Activated T-cell treated with anti-CD3 and anti-CD28 coated beads, Interleukin-2, amount 50 U/mL, for 24 hours (primary cell): ENCODE data around the gene HDAC4.

Experiments
- DNase-seq: peaks from one replicate; pipeline ENCODE4 v3.0.0-alpha.2; 2020
- H3K27ac Mint-ChIP-seq: 2 replicates; pipeline ENCODE4 v1.8.0; 2020; ENCODE audit warnings: mild to moderate bottlenecking, mixed read lengths
- H3K27me3 Mint-ChIP-seq: 2 replicates; pipeline ENCODE4 v1.8.0; 2020; ENCODE audit warnings: mixed read lengths
- H3K36me3 Mint-ChIP-seq: 2 replicates; pipeline ENCODE4 v1.8.0; 2020; ENCODE audit warnings: low read depth, mixed read lengths
- H3K4me1 Mint-ChIP-seq: 2 replicates; pipeline ENCODE4 v1.8.0; 2020; ENCODE audit warnings: low read depth, mixed read lengths
- H3K4me3 Mint-ChIP-seq: 2 replicates; pipeline ENCODE4 v1.8.0; 2020; ENCODE audit warnings: mild to moderate bottlenecking, moderate library complexity, mixed read lengths
- H3K9me3 Mint-ChIP-seq: 2 replicates; pipeline ENCODE4 v1.8.0; 2020; ENCODE audit warnings: mixed read lengths

The HDAC4 gene

DNA sequence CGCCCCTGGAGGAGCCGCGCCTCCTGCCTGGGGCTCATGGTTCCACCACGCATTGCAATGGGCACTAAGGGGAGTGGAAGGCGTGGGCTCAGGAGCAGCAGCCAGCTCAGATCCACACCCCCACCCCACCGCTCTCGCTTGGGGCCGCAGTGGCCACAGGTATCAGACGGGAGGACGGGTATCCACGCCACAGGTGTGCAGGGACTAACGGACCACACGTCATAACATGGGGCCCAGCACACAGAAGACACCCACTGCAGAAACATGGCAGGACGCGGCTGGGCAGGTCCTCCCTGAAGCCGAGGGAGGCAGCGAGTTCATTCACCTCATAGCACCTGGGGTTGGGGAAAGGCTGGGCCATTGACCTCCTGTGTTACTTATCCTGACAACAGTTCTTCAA is 13.0 kb downstream of the HDAC4 start:
- H3K9me3 Mint-ChIP-seq = no peaks in the 10 kb centered on the region
- H3K4me1 Mint-ChIP-seq = peaks cover 13% of the 10 kb centered on the region
- no peak overlapping the region for H3K4me3 Mint-ChIP-seq
- H3K27me3 Mint-ChIP-seq = no peaks in the 10 kb centered on the region
- no peak for DNase-seq
- H3K27ac Mint-ChIP-seq = no peak overlapping the region
- peaks cover 36% of the 10 kb centered on the region for H3K36me3 Mint-ChIP-seq

DNA sequence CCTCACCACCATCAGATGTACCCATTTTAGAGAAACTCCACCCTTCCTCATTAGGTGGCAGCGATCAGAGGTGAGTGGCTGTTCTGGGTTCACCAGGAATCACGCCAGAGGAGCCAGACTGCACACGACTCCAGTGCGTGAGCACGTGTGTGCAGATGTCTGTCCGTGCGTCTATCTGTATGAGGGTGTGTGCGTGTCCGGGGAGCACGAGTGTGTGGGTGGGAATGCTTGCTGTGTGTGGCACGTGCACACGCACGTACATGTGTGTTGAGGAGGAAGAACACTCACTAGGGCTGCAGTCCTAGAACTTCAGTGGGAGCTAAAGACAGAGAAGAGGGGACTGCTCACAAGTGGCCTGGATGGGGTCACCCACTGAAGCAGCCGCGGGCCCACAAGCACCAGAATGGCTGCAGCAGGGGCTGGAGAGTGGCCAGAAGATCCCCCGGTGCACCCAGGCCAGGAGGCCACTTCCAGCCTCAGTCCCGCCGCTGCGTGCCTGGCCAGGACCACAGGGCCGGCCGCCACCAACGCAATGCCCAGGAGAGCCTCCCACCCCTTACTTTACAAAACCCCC is 13.9 kb downstream of the HDAC4 start:
- no peak for DNase-seq
- Mint-ChIP-seq H3K36me3 (peaks cover 36% of the 10 kb centered on the region), H3K27ac (no peak overlapping the region), H3K9me3 (no peaks in the 10 kb centered on the region), H3K4me1 (peaks cover 21% of the 10 kb centered on the region), H3K27me3 (no peaks in the 10 kb centered on the region), H3K4me3 (no peak overlapping the region)

DNA sequence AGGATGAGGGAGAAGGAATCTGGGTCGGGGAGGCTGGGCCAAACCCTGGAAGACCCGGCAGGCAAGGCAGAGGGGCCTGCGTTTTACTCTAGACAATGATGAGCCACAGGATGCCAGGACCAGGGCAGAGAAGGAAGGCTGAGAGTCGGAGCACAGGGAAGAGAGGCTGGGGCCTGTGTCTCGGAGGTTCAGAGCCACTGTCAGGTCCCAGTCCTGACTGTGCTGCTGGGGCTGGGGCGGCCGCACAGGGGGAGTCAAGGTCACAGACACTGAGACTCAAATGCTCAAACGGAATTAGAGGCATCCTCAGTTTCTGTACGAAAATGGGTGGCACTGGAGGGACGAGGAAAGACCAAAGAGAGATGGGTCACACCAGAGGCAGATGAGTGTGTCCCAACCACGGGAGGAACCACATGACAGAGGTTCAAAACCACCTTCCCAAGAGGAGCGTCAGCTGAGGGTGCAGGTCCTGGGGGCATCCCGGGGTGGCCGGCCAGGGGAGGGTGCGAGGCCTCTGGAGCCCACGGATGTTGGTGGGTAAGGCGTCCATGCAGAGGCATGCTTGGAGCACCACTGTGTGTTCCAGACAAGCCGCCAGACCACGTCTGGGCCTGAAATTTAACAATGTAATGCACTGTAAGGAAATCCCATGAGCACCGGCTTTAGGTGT is 14.7 kb downstream of the HDAC4 start:
- DNase-seq = no peak
- peaks cover 28% of the 10 kb centered on the region for H3K4me1 Mint-ChIP-seq

GRCh38 chr2:239385096-239386000 is 15.5 kb downstream of the HDAC4 start:
- no peak overlapping the region for H3K4me3 Mint-ChIP-seq
- H3K4me1 Mint-ChIP-seq = peaks cover 34% of the 10 kb centered on the region
- H3K36me3 Mint-ChIP-seq = peaks cover 32% of the 10 kb centered on the region
- H3K27me3 Mint-ChIP-seq = no peaks in the 10 kb centered on the region
- DNase-seq = no peak
- no peaks in the 10 kb centered on the region for H3K9me3 Mint-ChIP-seq
- no peak overlapping the region for H3K27ac Mint-ChIP-seq

More for the DNA sequence above, 14.7 kb downstream of the HDAC4 start:
- Mint-ChIP-seq H3K9me3 (no peaks in the 10 kb centered on the region), H3K4me3 (no peak overlapping the region), H3K27me3 (no peaks in the 10 kb centered on the region), H3K36me3 (peaks cover 32% of the 10 kb centered on the region), H3K27ac (no peak overlapping the region)

GRCh38 chr2:239383759-239384156 is 17.1 kb downstream of the HDAC4 start:
- no peak for DNase-seq
- H3K27ac Mint-ChIP-seq = no peak overlapping the region

DNA sequence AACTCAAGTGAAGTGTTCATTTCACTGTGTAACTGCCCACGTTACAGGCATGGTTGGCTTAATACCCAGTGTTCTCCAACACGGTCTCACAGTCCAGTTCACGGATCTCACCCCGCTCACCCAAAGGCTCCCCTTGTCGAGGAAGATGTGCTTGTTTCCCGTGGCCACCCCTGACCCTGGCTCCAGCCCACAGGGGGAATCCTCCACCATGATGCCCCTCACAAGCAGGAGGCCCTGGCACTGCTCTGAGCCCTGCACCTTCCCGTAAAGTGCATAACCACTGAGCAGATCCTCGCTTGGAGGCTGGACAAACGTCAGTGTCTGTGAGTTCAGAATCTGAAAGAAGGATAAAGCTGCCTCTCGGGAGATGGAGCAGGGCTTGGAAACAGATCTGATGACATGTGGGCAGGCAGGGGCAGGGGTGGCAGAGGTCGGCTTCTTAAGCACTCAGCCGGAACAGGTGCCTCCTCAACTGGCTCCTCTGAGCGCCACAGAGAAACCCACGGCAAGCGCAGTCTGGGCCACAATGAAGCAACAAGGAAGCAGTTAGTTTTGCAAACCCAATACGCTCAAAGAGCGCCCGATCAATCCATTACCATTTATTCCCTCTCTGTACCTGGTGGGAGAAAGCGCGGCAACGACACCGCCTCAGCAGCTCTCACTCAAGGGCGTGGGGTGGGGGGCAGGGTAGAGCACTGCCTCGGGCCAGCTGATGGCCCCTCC is 17.6 kb downstream of the HDAC4 start:
- Mint-ChIP-seq H3K9me3 (no peaks in the 10 kb centered on the region), H3K4me1 (peaks cover 47% of the 10 kb centered on the region), H3K27ac (peak overlapping the region; percentile 55), H3K4me3 (no peak overlapping the region), H3K27me3 (no peaks in the 10 kb centered on the region), H3K36me3 (peaks cover 19% of the 10 kb centered on the region)
- DNase-seq = no peak

More at GRCh38 chr2:239383759-239384156, 17.1 kb downstream of the HDAC4 start:
- Mint-ChIP-seq H3K9me3 (no peaks in the 10 kb centered on the region), H3K4me3 (no peak overlapping the region), H3K27me3 (no peaks in the 10 kb centered on the region), H3K36me3 (peaks cover 19% of the 10 kb centered on the region), H3K4me1 (peaks cover 46% of the 10 kb centered on the region)

GRCh38 chr2:239382384-239382880 is 18.4 kb downstream of the HDAC4 start:
- Mint-ChIP-seq H3K36me3 (peaks cover 20% of the 10 kb centered on the region), H3K4me3 (no peak overlapping the region), H3K4me1 (peaks cover 47% of the 10 kb centered on the region), H3K27me3 (no peaks in the 10 kb centered on the region), H3K9me3 (no peaks in the 10 kb centered on the region), H3K27ac (peak overlapping the region; percentile 11)
- no peak for DNase-seq

GRCh38 chr2:239381709-239382134 is 19.1 kb downstream of the HDAC4 start:
- Mint-ChIP-seq H3K27me3 (no peaks in the 10 kb centered on the region), H3K4me3 (peak overlapping the region; percentile 67), H3K9me3 (no peaks in the 10 kb centered on the region), H3K4me1 (peaks cover 45% of the 10 kb centered on the region), H3K27ac (peak overlapping the region; percentile 98), H3K36me3 (peaks cover 23% of the 10 kb centered on the region)
- peak; percentile 47 for DNase-seq

- no peaks in the 10 kb centered on the region for H3K27me3 Mint-ChIP-seq
- H3K9me3 Mint-ChIP-seq = no peaks in the 10 kb centered on the region
- DNase-seq = peak; percentile 72
- peaks cover 45% of the 10 kb centered on the region for H3K4me1 Mint-ChIP-seq
- H3K4me3 Mint-ChIP-seq = peak overlapping the region; percentile 67
- peaks cover 19% of the 10 kb centered on the region for H3K36me3 Mint-ChIP-seq
- H3K27ac Mint-ChIP-seq = peak overlapping the region; percentile 98
Observed at GRCh38 chr2:239380831-239381708, 19.8 kb downstream of the HDAC4 start.

- peak overlapping the region; percentile 50 for H3K27ac Mint-ChIP-seq
- H3K4me3 Mint-ChIP-seq = no peak overlapping the region
- peaks cover 18% of the 10 kb centered on the region for H3K36me3 Mint-ChIP-seq
- no peaks in the 10 kb centered on the region for H3K27me3 Mint-ChIP-seq
- H3K9me3 Mint-ChIP-seq = no peaks in the 10 kb centered on the region
- H3K4me1 Mint-ChIP-seq = peaks cover 45% of the 10 kb centered on the region
- DNase-seq = no peak
Observed at GRCh38 chr2:239379641-239380170, 21.1 kb downstream of the HDAC4 start.

GRCh38 chr2:239378918-239379640 is 21.7 kb downstream of the HDAC4 start:
- Mint-ChIP-seq H3K4me1 (peaks cover 45% of the 10 kb centered on the region), H3K27me3 (no peaks in the 10 kb centered on the region), H3K27ac (no peak overlapping the region), H3K4me3 (no peak overlapping the region), H3K36me3 (peaks cover 18% of the 10 kb centered on the region), H3K9me3 (no peaks in the 10 kb centered on the region)
- DNase-seq = peak; percentile 27

- peaks cover 41% of the 10 kb centered on the region for H3K4me1 Mint-ChIP-seq
- H3K27ac Mint-ChIP-seq = no peak overlapping the region
- no peak overlapping the region for H3K4me3 Mint-ChIP-seq
Observed at GRCh38 chr2:239378021-239378917, 22.6 kb downstream of the HDAC4 start.

More at GRCh38 chr2:239378021-239378917, 22.6 kb downstream of the HDAC4 start:
- Mint-ChIP-seq H3K27me3 (no peaks in the 10 kb centered on the region), H3K36me3 (peaks cover 18% of the 10 kb centered on the region), H3K9me3 (no peaks in the 10 kb centered on the region)
- DNase-seq = peak; percentile 26
